NCI-H2227 (cell line): ENCODE data around the gene ZNF454.

Experiments
- DNase-seq: peaks from one replicate; lab custom pipeline; 2025; ENCODE audit not compliant: unreplicated experiment; lab: John Stamatoyannopoulos, UW

Gene ZNF454

GRCh38 chr5:178992291-178992895 is 51.4 kb downstream of the ZNF454 start:
- DNase-seq = no peak

- no peak for DNase-seq
Observed at GRCh38 chr5:178993236-178993765, 52.3 kb downstream of the ZNF454 start.

- DNase-seq = no peak
Observed at GRCh38 chr5:178993955-178994579, 53.1 kb downstream of the ZNF454 start.

GRCh38 chr5:178994580-178995340 is 53.8 kb downstream of the ZNF454 start, which contains the start of gene GRM6:
TSS of gene GRM6 (minus strand) at chr5:178995320. CDS start at chr5:178994944, 376 bp downstream.
- no peak for DNase-seq

- DNase-seq = no peak
Observed at GRCh38 chr5:178995341-178995690, 54.3 kb downstream of the ZNF454 start.

GRCh38 chr5:178996156-178996555 is 55.2 kb downstream of the ZNF454 start:
- no peak for DNase-seq

GRCh38 chr5:178997191-178997590 is 56.2 kb downstream of the ZNF454 start:
- DNase-seq = no peak

GRCh38 chr5:178998441-178998840 is 57.4 kb downstream of the ZNF454 start:
- no peak for DNase-seq

- DNase-seq = no peak
Observed at GRCh38 chr5:179006564-179006963, 65.6 kb downstream of the ZNF454 start.

- no peak for DNase-seq
Observed at GRCh38 chr5:179008667-179009066, 67.7 kb downstream of the ZNF454 start.
